Esophagus squamous epithelium (tissue), 4 donors: Measurements from ENCODE around the gene FRA10AC1.

Source experiments
- POLR2A ChIP-seq, 4 donors: fragments of 450-650 bp; IDR thresholded peaks; one replicate each; pipeline ENCODE4 v1.6.1; 2017; ENCODE audit warnings: antibody characterized with exemption in 4 of 4, mild to moderate bottlenecking in 4 of 4, moderate library complexity in 3 of 4
- TF ChIP-seq, protein P1 (sequence below), 6 experiments: fragments of 450-650 bp in 4 of 6; fragments of 200-600 bp in 2 of 6; sonication (generic) in 2 of 6; IDR thresholded peaks; one replicate each; pipeline ENCODE4 v1.5.1; 2016 to 2019; ENCODE audit warnings: antibody characterized with exemption in 6 of 6, mild to moderate bottlenecking in 4 of 6, moderate library complexity in 4 of 6

- TF ChIP-seq, protein P1, sequence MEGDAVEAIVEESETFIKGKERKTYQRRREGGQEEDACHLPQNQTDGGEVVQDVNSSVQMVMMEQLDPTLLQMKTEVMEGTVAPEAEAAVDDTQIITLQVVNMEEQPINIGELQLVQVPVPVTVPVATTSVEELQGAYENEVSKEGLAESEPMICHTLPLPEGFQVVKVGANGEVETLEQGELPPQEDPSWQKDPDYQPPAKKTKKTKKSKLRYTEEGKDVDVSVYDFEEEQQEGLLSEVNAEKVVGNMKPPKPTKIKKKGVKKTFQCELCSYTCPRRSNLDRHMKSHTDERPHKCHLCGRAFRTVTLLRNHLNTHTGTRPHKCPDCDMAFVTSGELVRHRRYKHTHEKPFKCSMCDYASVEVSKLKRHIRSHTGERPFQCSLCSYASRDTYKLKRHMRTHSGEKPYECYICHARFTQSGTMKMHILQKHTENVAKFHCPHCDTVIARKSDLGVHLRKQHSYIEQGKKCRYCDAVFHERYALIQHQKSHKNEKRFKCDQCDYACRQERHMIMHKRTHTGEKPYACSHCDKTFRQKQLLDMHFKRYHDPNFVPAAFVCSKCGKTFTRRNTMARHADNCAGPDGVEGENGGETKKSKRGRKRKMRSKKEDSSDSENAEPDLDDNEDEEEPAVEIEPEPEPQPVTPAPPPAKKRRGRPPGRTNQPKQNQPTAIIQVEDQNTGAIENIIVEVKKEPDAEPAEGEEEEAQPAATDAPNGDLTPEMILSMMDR (IDR thresholded peaks at IDR 0.05) = no peak
- no peak for TF ChIP-seq POLR2A (IDR thresholded peaks at IDR 0.05)
Measured at GRCh38 chr10:93710333-93710909, 8.0 kb upstream of the FRA10AC1 start.
